ENCODE results near the gene SESN1. TPM values are rescaled to one million over a fixed set of nuclear protein-coding genes. Genes with fewer than 3 reads are reported as not detected.
A peak's percentile ranks its signal among the peaks of the same experiment; 100 is the strongest.

SESN1 gene
- total and polyA plus RNA-seq, 9 of the 15 experiments (the other 6 are each of a cell fraction or from before 2014, with no cell fraction given): 3.1 to 13.0 (median 7.4) TPM

- TF ChIP-seq DACH1 (IDR thresholded peaks at IDR 0.05; ENCODE audit: partially characterized antibody) (no peak), SMARCA4 (IDR thresholded peaks at IDR 0.05) (peak; percentile 47; the same call in 1 of the 2 replicates), CHD4 (IDR thresholded peaks at IDR 0.05; ENCODE audit: insufficient read depth, insufficient replicate concordance, low read depth, low read length, poor library complexity, severe bottlenecking) (no peak), ATF7 (IDR thresholded peaks at IDR 0.05) (peak; percentile 76), ZNF395 (CRISPR knock-in tag; IDR thresholded peaks at IDR 0.05) (peak; percentile 84), FOXM1 (IDR thresholded peaks at IDR 0.05; ENCODE audit: low read depth) (peak; percentile 51; the same call in 1 of the 2 replicates), FOXM1 (CRISPR knock-in tag; IDR thresholded peaks at IDR 0.05; ENCODE audit: low read depth) (0 out of 2 replicates have a peak, but pooled peaks have one; percentile 23), SMARCB1 (IDR thresholded peaks at IDR 0.05; ENCODE audit: insufficient read length, low read depth) (no peak), USF1 (CRISPR knock-in tag; IDR thresholded peaks at IDR 0.05) (no peak), NCOA4 (IDR thresholded peaks at IDR 0.05; ENCODE audit: partially characterized antibody) (no peak), MXI1 (IDR thresholded peaks at IDR 0.05; ENCODE audit: low read depth, low read length) (peak; percentile 27; the same call in 1 of the 2 replicates), SAP30 (IDR thresholded peaks at IDR 0.05; ENCODE audit: borderline replicate concordance, insufficient read depth, low read depth, low read length, poor library complexity, severe bottlenecking) (peak; percentile 35), KHSRP (IDR thresholded peaks at IDR 0.05) (no peak), SUPT5H (IDR thresholded peaks at IDR 0.05) (peak; percentile 84), GATAD2B (IDR thresholded peaks at IDR 0.05; ENCODE audit: borderline replicate concordance) (peak; percentile 33; the same call in 1 of the 2 replicates), JUND (IDR thresholded peaks at IDR 0.05; ENCODE audit: borderline replicate concordance, low read depth, low read length) (peak; percentile 20; the same call in 1 of the 2 replicates), JUND (tag; IDR thresholded peaks at IDR 0.05; ENCODE audit: borderline replicate concordance, low read depth, low read length) (no peak), E2F6 (IDR thresholded peaks at IDR 0.05; ENCODE audit: borderline replicate concordance in 1 of 2, extremely low read depth in 1 of 2, insufficient read depth in 1 of 2, insufficient read length in 1 of 2, low read depth in 1 of 2, low read length in 1 of 2, poor library complexity in 1 of 2, severe bottlenecking in 1 of 2) (peak in 1 of 2 experiments; percentile 54), BRD9 (IDR thresholded peaks at IDR 0.05; ENCODE audit: low read depth, partially characterized antibody) (peak; percentile 39), NFIX (CRISPR knock-in tag; IDR thresholded peaks at IDR 0.05; ENCODE audit: low read depth) (no peak), NRF1 (conservative IDR thresholded peaks at IDR 0.05 in 1 of 2, IDR thresholded peaks at IDR 0.05 in 1 of 2) (peak; percentile 97 to 98), POLR2H (tag; IDR thresholded peaks at IDR 0.05; ENCODE audit: low read depth) (peak; percentile 46), CBX3 (IDR thresholded peaks at IDR 0.05; ENCODE audit: borderline replicate concordance in 1 of 2, low read length in 2 of 2) (peak in 1 of 2 experiments; percentile 12; a peak in 1 of 3 replicates), KDM5B (IDR thresholded peaks at IDR 0.05; ENCODE audit: insufficient replicate concordance, low read depth, low read length) (peak; percentile 55), SIN3B (IDR thresholded peaks at IDR 0.05; ENCODE audit: low read depth) (peak; percentile 79)
Measured at GRCh38 chr6:109095036-109095834, 589 bp upstream of the SESN1 start, which contains the start of gene CEP57L1 (continued).
